Limb (tissue), 2 donors: ENCODE data around the gene RAB6B.

ENCODE experiments used
- DNase-seq, 2 donors: peaks; one replicate each; pipeline ENCODE4 v3.0.0-alpha.2; 2016; ENCODE audit errors: extremely low spot score in 2 of 2

The RAB6B gene

DNA sequence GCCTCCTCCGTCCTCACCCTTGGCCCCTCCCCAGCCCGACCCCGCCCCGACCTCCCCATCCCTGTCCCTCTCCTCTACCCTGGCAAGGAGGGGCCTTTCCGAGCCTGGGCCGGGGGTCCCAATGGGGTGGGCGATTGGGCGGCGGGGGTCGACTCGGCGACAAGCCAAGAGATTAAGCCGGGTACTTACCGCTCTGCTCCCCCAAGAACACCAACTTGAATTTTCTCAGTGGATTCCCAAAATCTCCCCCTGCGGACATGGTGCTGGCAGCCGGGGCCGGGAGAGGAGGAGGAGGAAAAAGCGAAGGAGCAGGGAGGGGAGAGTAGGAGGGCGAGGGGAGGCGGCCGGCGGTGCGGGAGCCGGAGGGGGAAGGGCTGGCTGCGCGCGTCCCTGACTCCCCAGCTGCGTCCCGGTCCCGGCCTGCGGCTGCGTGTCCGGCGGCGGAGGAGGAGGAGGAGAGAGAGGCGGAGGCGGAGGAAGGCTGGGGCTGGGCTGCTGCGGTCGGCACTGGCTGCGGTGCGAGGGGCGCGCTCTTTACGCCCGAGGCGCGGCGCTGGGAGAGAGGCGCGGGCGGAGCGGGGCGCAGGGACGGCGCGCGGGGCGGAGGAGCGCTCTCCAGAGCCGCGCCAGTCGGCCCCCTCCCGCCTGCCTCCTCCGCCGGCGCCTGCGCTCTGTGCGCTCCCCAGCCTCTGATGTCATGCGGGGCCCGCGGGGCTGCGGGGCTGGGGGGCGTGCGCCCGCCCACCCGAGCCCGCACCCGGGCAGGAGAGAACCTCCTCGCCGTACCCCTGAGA is at the start of gene RAB6B:
TSS of gene RAB6B (minus strand) at position 675 of the 794 bp plus-strand sequence. CDS start at position 259, 416 bp downstream.
- peak; percentile 34 to 83 for DNase-seq

DNA sequence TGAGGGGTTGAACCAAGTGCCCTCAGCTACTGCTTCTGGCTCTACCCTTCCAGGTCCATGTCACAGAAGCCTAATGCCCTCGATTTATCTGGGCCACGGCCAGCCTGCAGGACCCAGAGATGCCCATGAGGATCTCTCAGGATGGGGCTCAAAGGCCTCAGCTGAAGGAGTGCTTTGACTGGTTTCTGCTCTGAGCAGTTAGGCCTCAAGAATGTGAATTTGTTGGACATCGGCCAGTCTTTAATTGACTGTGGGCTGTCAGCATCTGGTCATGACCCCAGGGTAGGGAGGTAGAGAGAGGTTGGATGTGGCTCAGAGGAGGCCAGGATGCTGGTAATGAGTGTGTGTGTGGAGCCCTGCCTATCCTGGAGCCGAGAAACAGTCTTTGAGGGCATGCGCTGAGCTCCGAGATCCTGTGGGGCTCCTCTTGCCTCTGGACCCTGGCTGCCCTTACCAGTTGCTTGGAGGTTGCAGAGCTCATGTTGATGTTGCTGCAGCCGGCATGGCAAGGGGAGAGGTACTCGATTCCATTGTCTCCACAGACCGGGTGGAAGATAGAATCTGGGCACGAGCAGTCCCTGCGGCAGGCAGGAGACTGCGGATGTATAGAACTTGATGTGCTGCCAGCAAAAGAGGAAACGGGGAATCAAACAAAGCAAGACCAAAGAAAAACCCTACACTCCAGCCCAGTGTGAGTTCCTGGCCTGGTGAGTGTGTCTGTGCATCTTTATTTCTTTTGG is 49.1 kb upstream of the RAB6B start:
- DNase-seq: peak in 1 of 2 donors; percentile 44

DNA sequence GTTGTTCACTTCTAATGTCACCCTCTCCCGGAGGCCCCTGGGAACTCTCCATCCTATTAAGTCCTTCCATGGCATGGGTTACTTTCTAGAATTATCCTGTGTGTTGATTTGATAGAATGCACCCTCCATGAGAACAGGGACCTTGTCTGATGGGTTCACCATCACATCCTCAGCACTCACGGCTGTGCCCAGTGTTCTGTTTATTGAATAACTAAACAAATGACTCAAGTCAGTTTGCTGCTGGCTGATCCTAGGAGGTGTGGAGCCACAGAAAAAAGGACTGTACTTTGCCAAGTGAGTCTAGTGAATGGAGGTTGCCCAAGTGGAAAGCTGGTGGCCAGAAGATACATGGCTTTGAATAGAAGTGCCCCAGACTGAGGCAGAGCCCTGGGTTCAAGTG is 48.5 kb upstream of the RAB6B start:
- peak in 1 of 2 donors; percentile 24 for DNase-seq

DNA sequence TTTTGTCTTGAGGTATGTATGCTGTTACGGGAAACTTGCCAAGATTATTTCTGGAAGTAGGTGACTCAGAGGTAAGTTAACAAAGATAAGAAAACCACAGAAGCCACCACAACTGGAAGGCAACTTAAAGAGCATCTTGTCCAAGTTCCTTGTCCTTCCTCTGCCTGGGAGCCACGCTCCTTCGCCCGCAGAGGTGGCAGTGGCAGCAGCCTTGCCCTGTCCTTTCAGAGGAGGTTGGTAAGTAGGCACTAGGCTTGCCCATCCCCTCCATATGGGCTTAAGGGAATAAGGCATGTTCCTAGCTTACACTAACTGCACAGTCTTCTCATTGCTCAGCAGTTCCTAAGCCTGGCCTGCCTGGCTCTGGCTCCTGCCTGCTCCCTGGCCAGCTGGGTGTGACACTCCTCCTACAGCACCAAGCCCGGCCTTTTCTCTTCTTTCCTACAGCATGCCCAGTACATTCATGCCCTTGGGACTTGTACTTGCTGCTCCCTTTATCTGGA is 48.0 kb upstream of the RAB6B start:
- DNase-seq: peak in 1 of 2 donors; percentile 24

DNA sequence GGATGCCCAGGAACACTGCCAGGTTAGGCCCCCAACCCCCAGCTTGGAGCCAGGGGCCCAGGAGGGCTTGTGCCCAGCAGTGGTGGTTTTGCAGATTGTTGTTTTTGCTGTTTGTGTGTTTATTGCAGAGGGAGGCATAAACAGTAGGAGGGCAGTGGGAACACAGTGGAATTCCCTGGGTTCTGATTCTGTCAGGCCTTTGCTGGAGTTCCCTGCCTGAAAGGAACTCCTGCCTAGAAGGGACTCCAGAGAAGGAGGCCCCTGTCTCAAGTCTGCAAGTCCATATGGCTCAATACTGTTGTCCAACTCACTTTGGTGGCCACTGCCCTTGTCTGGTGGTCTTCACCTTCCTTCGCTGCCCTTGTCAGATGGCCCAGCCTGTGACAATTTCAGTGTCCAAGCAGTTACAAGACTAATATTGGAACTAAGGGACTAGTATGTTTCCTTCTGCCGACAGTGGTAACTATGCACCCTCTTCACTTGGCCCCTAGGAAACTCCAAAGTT is 47.4 kb upstream of the RAB6B start:
- DNase-seq: peak in 1 of 2 donors; percentile 14

DNA sequence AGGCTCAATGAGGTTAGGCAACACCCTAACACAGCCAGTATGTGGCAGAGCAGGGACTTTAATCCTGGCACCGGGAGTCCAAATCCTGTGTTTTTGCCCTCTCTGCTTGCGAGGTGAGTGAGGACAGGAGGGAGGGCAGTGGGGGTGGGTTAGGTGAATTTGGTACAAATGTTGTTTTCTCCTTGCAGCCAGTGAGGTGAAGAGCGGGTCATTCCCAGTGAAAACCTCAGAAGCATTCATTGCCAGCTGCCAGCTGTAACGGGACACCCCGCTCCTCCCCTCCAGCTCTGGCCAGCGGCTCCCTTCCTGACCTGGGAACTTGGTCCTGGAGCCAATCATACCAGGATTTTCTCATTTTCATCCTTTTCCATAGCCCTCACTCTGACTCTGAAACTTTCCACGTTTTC is 45.7 kb upstream of the RAB6B start:
- DNase-seq: peak; percentile 64 to 68

DNA sequence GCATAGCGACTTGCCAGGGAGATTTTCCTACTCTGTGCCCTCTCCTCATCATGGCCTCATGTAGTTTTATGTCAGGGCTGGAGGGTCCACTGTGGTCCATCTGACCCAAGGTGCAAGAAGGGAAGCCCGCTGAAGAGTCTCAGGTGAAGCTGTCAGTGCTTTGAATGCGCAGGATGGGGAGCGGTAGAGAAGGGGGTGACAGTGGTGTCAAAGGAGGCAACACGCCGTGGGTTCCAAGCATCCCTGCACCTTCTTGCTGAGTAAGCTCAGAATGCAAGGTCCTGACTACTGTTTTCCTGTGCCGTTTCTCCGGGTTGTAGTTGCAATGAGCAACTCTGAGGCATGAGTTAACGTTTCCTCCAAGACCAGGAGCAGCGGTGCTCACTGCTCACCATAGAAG is 44.9 kb upstream of the RAB6B start:
- DNase-seq: no peak

DNA sequence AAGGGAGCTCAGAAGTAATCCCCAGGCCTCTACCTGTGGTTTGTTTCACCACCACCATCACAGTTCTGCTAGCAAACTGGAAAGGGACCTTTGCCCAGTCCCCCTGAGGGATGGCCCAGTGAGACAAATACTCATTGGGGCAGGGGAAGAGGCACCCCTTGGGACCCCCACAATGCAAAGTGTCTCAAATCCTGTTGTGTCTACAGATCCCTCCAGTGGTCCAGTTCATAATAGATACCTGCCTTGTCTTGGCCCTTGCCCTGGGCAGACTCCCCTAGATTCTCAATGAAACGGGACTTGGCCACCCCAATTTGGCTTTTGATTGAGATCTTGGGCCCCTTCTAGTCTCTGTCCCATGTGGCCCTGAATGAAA is 43.8 kb upstream of the RAB6B start:
- DNase-seq: no peak

DNA sequence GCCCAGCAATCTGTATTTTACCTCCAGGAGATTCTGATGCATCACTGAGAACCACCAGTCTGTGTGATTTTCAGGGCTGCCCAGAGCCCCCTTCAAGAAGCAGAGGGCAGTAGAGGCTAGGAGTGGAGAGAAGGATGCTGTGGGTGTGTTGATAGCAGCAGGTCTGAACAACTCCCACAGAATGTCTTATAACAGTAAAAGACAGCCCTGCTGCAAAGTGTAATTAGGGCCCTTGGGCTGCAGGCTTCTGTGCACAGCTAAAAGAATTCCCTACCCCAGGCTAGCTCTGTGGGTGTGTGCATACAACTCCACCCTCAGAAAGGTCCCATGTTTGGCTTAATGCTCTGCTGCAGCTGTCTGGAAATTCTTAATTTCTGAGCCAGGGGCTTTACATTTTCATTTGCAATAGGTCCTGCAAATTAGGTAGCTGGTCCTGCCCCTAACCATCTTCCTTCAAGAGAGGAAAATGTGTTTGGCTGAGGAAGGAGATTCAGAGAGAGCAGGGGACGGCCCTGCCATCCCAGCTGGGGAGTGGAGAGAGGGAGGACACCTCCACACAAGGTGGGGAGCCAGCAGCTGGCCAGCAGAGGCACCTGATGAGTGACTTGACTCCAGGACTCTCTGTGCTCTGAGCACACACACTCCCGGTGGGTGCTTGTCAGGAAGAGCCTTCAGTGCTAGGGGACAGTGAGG is 43.2 kb upstream of the RAB6B start:
- no peak for DNase-seq

DNA sequence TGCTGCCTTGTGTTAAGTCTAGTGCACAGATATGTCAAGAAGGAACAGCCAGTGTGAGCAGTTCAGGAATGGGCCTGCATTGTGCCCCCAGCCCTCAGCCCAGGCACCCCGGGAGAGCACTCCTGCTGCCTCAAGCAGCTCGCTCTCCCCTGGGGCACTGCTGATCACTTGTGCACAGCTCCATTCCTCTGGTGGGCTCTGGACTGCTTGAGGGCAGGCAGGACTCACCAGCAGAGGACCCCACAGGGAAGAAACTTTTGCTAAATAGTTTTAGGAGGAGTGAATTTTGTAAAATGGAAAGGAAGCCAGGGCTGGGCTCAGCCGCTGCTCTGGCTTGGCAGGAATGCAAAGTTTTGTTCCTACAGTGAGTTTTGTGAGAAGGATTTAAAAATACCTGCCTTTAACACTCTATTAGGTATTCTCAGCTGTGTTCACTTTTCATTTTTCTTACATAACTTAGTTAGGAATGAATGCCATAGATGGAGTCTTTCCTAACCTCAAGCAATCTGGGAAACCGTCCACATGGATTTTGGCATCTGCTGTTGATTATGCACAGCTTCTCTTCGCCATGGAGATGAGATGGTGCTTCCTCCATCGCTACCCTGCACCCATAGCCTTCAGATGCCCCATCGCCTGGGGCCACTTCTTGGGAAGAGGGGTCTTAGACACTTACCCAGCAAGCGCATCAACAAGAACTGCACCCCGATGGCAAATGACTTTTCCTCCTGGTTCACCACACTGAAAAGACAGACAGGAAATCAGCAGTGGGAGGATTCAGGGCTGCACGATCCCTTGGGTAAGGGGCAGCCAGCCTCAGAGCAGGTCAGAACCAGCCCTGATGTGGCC is 42.3 kb upstream of the RAB6B start:
- DNase-seq: peak in 1 of 2 donors; percentile 76

DNA sequence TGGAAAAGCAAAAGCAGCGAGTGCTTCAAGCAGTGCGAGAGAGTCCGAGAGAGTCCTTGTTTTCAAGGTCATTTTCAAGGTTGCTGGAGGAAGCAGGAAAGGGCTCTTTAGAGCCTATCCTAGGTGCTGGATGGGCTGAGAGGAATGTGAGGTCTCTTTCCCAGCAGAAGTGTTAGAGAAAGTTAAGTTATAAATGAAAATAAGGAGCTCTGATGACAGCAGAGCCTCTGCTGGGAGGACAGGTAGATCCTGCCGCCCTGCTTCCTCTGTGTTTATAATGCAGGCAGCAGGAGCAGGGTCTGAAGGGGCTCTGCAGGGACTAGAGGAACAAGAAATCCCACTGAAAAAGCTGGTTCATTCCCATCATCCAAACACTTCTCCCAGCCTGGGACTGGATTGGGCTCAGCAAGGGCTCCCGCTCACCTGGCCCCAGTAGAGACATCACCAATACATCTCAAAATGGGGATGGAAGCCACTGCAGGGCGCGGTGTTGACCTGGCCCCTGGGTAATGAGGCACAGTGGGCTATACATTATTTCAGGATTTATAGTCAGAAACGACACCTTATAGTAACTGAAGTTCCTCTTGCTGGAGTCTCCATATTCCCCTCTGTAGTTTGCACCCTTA is 41.5 kb upstream of the RAB6B start:
- no peak for DNase-seq

DNA sequence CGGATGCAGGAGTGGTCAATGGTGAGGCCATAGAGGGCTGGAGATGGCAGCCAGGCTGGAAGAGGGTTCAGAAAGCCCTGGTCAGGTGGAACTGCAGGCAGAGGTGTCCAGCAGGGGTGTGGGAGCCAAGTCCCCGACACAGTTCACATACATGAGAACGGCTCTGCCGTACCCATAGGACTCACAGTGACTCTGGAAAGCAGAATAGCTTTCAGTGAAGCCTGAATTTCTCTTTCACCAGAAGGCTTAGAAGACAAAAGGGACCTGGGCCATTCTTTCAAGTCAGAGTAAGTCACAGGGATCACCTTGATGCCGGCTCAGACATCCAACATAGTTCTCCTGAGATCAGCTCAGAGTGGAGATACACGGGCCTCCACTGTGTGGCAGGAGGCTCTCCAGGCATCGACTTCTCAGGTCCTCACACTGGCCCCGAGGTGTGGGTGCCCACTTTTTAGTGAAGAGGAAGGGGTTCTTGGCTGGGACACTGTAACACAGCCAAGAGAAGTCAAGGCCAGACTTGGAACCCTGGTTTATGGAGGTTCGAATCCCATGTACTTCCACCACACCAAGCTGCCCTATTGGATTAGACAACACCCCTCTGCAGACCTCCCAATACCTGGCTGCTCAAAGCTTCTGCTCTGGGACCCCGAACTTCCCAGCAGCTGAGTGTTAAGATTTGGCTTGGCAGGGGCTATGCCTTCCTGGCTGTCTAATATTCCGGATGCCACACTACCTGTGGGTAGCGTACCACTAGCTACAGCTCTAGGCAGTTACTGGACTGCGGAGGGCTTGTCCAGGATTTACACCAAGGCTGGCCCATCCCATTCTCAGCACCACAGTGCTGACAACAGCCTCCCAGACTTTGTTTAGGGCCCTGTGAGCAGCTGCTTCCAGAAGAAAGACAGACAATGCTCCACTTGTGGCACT is 40.4 kb upstream of the RAB6B start:
- DNase-seq: no peak

DNA sequence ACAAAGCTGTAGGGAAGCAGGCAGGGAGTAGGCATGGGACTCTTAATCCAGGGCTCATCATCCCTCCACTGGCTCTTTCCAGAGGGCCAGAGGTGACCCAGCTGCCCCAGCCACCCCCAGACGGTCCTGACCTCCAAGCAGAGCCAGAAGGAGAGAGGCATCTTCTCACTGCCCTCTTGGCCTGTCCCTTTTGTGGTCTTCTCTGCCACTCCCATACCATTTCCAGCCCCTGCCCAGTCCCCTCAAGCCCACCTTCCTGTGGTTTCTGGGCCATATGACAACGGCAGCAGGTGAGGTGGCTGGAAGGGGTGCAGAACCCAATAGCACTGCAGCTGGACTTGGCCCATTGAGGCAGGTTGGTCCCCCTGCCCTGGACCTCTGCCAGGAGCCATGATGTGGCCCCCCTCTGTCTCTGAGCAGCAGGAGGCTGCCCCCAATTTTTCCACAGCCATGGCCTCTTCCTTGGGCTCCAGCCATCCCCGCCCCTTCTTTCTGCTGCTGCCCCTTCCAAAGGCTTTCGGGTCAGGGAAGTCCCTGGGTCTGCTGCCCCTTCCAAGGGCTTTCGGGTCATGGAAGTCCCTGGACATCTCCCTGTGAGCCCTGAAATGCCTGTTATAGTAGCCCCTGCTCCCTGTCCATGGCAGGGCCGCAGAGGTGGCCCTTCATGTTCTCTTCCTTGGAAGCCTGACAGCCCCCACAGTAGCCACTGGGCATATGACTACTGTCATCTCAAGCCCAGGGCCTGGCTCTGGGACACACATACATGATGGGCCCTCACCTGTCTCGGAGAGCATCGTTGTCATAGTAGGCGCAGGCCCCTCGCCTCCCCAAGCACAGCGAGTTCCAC is 39.5 kb upstream of the RAB6B start:
- no peak for DNase-seq

DNA sequence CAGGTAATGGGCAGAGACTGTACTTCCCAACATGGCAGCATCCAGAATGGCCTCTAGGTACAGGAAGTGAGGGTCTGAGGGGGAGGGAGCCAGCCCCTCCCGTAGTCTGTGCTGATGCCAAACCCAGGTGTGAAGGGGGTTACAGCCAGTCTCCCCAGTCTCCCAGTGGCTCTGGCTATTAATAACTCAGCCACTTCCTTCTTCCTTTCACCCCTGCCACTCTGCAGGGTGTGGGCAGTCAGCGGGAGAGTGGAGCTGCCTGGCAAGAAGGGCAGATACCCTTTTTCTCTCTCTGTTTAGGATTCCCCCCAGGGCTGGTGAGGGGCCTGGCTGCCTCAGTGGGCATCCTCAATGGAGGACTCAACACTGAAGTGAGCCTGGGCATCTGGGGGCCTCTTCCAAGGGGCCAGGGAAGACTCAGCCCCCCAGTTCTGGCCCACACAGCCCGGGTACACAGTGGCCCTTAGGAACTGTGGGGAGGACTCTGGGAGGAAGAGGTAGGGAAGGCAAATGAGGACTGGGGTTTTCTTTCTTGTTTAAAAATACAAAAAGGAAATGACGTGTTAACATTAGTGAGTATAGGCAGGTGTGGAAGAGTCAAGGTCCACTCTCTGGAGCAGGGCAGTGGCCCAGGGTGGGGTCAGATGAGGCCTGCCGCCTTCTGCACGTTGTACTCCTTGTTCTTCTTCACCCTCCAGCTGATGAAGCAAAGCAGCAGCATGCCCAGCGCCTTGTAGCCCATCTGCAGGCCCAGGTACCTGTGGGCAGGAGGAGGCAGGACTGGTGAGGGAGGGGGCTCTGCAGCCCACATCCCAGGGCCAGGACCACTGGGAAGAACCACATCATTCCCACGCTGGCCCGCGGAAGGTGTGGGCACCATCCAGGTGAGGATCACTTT is 38.6 kb upstream of the RAB6B start:
- no peak for DNase-seq

DNA sequence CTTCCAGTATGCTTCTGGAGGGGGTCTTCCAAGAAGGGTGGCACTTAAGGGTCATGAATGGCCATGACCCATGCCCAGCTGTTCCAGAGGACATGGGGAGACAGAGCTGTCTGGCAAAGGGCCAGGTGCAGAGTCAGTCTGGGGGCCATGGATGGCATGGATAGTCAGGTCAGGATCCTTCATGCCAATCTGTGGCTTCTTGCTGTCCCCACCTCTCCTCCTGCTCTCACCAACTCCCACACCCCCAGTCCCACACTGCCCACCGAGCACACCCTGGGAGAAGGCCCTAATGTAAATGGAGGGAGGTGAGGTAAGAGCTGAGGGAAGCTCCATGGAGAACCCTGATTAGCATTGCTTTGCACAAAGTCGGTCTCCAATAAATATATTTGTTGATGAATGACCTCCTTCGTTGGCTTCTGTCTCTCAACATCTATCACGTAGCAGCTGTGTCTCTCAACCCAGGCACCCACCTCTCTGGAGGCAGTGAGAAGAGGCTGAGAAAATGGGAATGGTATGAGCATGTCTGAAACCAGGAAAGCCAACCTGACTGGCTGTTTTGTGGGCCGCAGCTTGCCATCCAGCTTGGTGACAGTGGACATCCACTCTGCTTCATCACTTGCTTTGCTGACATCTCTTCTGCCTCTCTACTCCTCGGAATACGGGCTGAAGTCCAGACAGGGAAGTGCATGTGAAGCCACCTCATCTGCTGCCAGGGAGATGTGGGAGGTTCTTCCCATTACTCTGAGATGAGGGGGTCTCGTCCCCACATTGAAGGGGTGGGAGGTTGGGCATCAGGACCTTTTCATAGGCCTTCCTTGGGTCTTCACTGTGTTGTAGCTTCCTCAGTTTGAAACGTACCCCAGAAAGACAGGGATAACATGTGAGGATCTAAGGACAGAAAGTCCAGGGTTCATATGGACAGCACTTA is 37.7 kb upstream of the RAB6B start:
- DNase-seq: no peak

DNA sequence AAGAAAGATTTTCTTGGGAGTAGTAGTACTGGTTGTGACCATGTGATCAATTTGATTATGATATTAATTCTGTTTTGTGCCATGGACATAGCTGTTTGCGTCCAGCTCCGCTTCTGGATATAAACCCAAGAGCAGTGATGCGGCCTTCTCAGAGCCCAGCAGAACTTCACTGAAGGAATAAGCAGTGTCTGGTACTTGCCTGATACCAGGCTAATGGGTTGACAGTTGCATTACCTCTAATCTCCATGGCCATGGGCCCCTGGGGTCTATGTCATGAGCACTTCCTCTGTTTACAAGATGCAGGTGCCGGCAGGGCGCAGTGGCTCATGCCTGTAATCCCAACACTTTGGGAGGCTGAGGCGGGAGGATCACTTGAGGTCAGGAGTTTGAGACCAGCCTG is 36.3 kb upstream of the RAB6B start:
- DNase-seq: no peak
